ENCODE measurements around the gene MRPS21. TPM values are rescaled to one million over a fixed set of nuclear protein-coding genes. Genes with fewer than 3 reads are reported as not detected.

Gene MRPS21
- 84.0 TPM for total RNA-seq

- DNase-seq (ENCODE audit: low spot score in 2 of 2) = peak; percentile 46 to 79
- FAIRE-seq = no peak
Observed at GRCh38 chr1:150293433-150294253, at the start of gene MRPS21. Gene MRPS21, plus strand, starts transcription at chr1:150293861. Its CDS starts 506 bp downstream, at chr1:150294367.

- FAIRE-seq (no peak), DNase-seq (ENCODE audit: low spot score in 2 of 2) (no peak)
Observed at GRCh38 chr1:150249936-150250335, 43.7 kb upstream of the MRPS21 start.

- FAIRE-seq = no peak
Observed at GRCh38 chr1:150256198-150256553, 37.5 kb upstream of the MRPS21 start.

GRCh38 chr1:150256554-150257341 lies 36.9 kb upstream of the MRPS21 start:
- DNase-seq (ENCODE audit: low spot score in 2 of 2) (peak; percentile 33 to 37), FAIRE-seq (no peak)

More at GRCh38 chr1:150256198-150256553, 37.5 kb upstream of the MRPS21 start:
- DNase-seq (ENCODE audit: low spot score in 2 of 2) = no peak

- DNase-seq (ENCODE audit: low spot score in 2 of 2) (no peak), FAIRE-seq (no peak)
Observed at GRCh38 chr1:150257624-150258585, 35.8 kb upstream of the MRPS21 start, which contains the start of gene CA14. Gene CA14, plus strand, starts transcription at chr1:150257774. Its CDS starts 355 bp downstream, at chr1:150258129.

DNA sequence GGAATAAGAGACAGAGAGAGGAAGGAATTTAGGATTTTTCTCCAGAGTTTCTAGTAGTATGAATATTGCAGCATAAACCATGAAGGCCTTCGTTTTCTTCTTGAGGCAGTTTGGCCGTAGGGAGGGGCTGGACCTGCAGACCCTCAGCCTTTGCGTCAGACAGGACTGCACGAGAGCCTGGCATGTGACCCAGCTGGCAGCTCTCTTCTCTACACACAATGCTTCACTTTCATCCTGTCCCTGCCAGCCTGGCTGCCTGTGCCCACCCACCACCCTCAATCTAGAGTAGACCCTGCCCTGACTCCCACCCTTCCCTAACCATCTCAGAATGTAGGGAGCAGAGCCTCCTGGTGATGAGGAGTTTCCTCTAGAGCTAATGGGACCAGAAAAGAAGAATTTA lies 34.4 kb upstream of the MRPS21 start:
- FAIRE-seq (no peak), DNase-seq (ENCODE audit: low spot score in 2 of 2) (no peak)

DNA sequence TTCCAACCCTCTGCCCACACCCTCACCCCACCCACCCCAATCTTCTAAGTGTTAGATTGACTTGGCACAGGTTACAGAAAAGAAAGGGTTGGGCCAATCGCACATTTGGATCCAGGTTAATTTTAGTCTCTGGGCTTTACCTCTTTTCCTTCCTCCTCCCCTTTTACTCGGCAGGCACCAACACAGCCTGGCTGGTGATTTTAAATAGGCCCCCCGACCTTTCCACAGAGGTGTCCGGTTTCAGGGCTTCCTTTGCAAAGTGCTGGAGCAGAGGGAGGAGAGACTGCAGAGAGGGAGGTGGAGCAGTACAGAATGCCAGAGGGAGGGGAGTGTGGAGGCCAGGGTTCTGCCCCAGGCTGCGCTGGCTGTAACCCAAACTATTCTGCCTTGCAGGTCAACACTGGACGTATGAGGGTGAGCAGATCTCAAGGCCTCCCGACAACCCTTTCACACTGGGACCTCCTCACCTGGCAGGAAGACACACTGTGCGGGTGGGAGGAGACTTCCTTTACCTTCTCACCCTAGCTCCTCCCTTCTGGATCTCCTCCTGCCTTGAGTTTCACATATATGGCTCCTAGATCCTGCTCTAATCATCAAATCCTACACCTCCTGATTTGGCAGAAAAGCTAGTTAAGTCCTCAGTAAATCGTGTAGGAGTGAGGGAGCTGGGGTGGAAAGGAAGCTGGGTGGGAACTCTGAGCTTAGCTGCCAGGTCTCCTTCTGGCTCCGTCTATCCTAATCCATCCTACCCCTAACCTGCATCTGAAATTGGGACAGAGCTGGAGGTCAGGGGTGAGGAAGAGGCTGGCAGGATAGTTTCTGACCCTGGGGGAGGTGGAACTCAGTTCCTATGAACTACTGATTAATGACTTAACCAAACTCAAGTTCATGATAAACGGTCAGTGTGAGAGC lies 33.6 kb upstream of the MRPS21 start:
- FAIRE-seq (no peak), DNase-seq (ENCODE audit: low spot score in 2 of 2) (no peak)

- FAIRE-seq (no peak), DNase-seq (ENCODE audit: low spot score in 2 of 2) (no peak)
Observed at GRCh38 chr1:150261367-150261766, 32.3 kb upstream of the MRPS21 start.

DNA sequence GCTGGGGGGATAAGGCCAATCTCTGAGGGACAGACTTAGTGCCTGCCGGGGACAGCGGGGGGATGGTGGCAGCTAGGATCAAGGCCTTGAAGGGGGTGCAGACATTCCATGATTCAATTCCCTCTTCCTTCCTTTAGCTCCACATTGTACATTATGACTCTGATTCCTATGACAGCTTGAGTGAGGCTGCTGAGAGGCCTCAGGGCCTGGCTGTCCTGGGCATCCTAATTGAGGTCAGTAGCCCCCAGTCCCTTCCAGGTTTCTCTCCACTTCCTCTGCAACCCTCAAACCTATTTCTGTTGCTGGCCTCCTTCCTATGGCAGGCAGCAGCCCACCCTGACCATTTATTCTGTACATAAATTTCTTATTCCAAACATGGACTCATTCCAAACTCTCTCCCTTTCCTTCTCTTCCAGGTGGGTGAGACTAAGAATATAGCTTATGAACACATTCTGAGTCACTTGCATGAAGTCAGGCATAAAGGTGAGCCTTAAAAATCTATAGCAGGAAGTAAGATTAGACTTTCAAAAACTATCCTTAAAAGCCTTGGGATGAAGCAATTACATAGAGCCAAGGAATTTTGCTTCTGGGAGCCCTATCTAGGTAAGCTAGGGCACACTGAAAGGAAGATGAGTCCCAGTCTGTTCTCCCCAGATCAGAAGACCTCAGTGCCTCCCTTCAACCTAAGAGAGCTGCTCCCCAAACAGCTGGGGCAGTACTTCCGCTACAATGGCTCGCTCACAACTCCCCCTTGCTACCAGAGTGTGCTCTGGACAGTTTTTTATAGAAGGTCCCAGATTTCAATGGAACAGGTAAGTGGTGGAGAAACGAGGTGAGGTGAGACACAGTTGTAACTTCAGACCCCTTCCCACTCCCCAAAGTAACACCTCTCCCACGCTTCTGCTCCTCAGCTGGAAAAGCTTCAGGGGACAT lies 31.0 kb upstream of the MRPS21 start:
- DNase-seq (ENCODE audit: low spot score in 2 of 2) (no peak), FAIRE-seq (no peak)

DNA sequence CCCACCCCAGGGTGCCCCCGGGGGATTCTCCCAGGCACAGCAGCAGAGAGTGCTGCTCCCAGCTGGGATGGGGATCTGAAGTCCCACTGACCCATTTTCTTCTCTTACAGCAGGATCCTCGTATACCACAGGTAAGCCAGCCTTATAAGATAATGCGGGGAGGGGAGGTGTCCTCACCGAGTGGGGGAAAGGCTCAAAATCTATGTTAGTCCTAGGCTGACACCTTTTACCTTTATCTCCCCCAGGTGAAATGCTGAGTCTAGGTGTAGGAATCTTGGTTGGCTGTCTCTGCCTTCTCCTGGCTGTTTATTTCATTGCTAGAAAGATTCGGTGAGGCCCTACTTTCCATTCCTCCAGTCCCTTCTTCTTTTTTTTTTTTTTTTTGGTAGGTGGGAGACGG lies 30.1 kb upstream of the MRPS21 start:
- no peak for FAIRE-seq
- no peak for DNase-seq (ENCODE audit: low spot score in 2 of 2)

DNA sequence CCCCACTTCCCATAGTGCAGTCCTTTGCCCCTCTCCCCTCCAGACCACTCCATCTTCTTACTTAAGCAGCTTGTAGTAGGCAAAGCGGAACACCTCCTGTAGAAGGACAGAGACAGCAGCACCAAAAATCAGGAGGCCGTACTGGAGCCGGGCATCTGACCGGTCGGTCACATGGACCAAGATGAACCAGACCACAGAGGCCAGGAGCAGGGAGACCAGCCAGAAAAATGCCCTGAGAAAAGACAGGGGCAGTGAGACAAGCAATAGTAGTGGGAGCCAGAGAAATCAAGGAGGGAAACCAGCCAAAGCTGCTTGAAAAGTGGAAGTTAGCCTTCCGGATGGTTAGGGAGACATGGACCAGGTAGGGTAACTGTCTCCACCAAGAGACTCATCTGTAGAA lies 25.8 kb upstream of the MRPS21 start:
- FAIRE-seq = no peak
- no peak for DNase-seq (ENCODE audit: low spot score in 2 of 2)

GRCh38 chr1:150268340-150268704 lies 25.3 kb upstream of the MRPS21 start:
- FAIRE-seq (no peak), DNase-seq (ENCODE audit: low spot score in 2 of 2) (peak in 1 of 2 donors; percentile 43)

DNA sequence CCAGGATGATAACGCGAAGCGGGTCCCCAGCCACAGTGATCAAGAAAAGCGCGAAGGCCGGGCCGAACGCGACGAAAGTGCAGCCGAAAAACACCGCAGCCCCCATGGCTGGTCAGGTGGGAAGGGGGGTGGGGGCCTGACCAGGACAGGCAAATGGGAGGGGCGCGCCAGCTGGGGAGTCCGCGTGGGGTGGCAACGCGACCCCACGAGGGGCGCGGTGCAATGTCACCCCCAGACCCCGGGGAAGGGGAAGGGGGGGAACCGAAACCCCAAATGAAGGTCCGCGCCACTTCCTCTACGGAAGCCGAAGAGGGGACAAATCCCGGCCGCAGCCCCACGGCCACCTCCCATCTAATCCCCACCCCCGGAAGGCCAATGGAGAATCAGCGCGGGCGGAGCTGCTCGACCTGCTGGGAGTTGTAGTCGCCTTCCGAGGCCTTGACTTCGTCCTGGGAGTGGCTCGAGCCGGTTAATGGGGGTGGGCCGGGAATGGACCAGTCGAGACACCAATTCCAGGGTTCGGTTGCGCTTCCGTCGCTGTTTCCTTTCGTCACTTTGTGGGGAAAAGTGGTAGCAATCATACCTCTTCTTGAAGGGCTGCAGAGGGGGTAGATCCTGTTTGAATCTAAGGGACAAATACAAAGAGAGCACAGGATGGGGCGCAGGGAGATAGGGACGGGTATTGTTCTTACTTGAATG lies 24.8 kb upstream of the MRPS21 start, which contains the start of gene APH1A:
Gene APH1A (minus strand): TSS at position 312 of the 699 bp plus-strand sequence. CDS start 206 bp downstream, at position 106.
- DNase-seq (ENCODE audit: low spot score in 2 of 2) = peak; percentile 94 to 97
- no peak for FAIRE-seq

DNA sequence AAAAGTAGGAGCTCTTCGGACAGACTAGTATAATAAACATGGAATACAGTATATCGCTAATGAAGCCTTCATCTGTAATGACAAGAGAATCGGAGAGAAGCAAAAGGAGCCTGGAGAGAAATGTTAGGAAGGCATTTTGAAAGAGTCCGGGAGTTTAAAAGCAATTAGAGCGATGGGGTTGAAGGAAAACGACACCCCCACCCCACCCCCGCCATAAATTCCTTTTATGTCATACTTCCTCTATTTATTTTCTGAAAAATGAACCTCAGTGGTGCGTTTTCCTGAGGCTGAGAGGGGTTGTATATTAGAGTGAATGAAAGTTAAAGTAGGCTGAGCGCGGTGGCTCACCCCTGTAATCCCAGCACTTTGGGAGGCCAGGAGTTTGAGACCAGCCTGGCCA lies 24.2 kb upstream of the MRPS21 start:
- DNase-seq (ENCODE audit: low spot score in 2 of 2) (no peak), FAIRE-seq (no peak)

GRCh38 chr1:150271291-150271959 lies 22.2 kb upstream of the MRPS21 start:
- DNase-seq (ENCODE audit: low spot score in 2 of 2) (no peak), FAIRE-seq (no peak)

- DNase-seq (ENCODE audit: low spot score in 2 of 2) (no peak), FAIRE-seq (no peak)
Observed at GRCh38 chr1:150273311-150273710, 20.4 kb upstream of the MRPS21 start.

- FAIRE-seq = no peak
- no peak for DNase-seq (ENCODE audit: low spot score in 2 of 2)
Observed at GRCh38 chr1:150280138-150280707, 13.4 kb upstream of the MRPS21 start.

Measured in frontal cortex (tissue), 4 donors.